VCaP (cell line): ENCODE measurements around the gene CA7.

Source experiments
- H3K27ac ChIP-seq: fragments of 450-650 bp; 2 replicates; pipeline ENCODE4 v1.5.1; 2017
- CTCF ChIP-seq: fragments of 450-650 bp; conservative IDR thresholded peaks from 2 replicates; pipeline ENCODE4 v1.5.1; 2017; ENCODE audit warnings: mild to moderate bottlenecking, moderate library complexity

The CA7 gene

GRCh38 chr16:66886321-66886720 lies 42.1 kb downstream of the CA7 start:
- H3K27ac ChIP-seq = no peak overlapping the region
- no peak for TF ChIP-seq CTCF

- H3K27ac ChIP-seq = no peak overlapping the region
- TF ChIP-seq CTCF = no peak
Observed at GRCh38 chr16:66886914-66887313, 42.7 kb downstream of the CA7 start.

GRCh38 chr16:66888647-66889615 lies 44.7 kb downstream of the CA7 start:
- TF ChIP-seq CTCF = no peak

GRCh38 chr16:66889622-66890021 lies 45.4 kb downstream of the CA7 start:
- H3K27ac ChIP-seq = no peak overlapping the region
- TF ChIP-seq CTCF = no peak

More at GRCh38 chr16:66888647-66889615, 44.7 kb downstream of the CA7 start:
- no peak overlapping the region for H3K27ac ChIP-seq

- no peak overlapping the region for H3K27ac ChIP-seq
- no peak for TF ChIP-seq CTCF
Observed at GRCh38 chr16:66890799-66891198, 46.6 kb downstream of the CA7 start.

GRCh38 chr16:66891360-66891759 lies 47.1 kb downstream of the CA7 start:
- no peak for TF ChIP-seq CTCF
- no peak overlapping the region for H3K27ac ChIP-seq

GRCh38 chr16:66891797-66892196 lies 47.6 kb downstream of the CA7 start:
- H3K27ac ChIP-seq = no peak overlapping the region
- no peak for TF ChIP-seq CTCF
